Measurements from ENCODE around the gene MEGF10.
"Not testable (repeated sequence)": the region's sequence is repeated elsewhere in the genome, so short reads cannot be mapped to it uniquely, and the experiment has no call there.

Gene MEGF10

DNA sequence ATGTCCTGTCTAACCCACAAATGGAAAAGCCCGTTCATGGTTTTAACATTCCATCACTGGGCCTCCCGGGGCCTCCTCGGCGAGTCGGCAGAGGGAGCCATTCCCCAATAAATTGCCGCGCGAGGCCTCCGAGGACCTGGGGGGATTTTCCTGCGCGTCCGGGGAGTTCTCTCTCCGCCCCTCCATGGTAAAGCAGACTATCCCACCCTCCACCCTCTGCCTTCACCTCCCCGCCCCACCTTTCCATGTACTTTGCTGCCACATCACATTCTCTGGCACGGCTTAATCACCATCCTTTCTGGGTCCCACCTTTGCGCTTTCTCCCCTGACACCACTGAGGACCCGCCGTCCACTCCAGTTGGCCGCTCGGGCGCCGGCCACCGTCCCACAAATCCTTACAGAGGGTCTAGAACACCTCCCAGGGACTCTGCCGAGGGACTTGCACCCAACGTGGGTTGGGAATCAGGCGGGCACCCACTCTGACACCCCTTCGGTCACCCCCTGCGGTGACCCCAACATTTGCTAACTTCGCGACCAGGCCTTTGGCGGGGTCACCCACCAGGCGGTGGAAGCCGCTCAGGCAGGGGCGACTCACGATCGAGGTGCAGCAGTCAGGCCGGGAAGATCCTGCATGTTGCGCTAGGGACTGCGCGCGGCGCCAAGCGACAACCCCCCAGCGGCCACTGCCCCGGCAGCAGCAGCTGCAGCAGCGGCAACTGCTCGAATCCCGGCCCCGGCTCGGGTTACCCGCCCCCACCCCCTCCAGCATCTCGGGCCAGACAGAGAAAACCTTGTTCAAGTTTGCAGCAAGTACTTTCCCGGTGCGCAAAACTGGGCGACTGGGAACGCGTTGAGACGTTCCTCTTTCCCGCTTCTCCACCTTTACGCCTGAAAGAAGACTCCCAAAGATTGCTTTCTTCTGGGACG, at the start of gene MEGF10:
TSS of gene MEGF10 (plus strand) at position 778 of the 927 bp plus-strand sequence. CDS start 40,513 bp downstream, outside the sequence.
- DNase-seq, result no peak

DNA sequence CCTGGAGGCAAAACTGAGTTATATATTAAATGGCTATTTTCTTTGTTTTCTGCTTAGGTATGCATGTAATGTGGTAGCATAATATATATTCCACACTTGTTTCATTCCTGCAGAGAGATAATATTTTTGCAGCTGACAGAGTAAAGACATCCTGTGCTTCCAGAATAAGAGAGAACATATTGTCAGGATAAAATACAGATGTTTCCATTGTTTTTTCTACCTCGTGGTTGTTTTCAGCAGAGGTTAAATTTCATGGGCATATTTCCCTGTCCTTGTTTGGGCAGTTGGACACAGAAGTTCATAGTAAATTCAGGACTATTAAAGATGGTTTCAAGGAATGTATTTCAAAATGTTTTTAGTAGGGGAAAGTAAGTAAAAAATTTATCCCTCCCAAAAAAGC, 47.6 kb upstream of the MEGF10 start:
- no peak for DNase-seq

DNA sequence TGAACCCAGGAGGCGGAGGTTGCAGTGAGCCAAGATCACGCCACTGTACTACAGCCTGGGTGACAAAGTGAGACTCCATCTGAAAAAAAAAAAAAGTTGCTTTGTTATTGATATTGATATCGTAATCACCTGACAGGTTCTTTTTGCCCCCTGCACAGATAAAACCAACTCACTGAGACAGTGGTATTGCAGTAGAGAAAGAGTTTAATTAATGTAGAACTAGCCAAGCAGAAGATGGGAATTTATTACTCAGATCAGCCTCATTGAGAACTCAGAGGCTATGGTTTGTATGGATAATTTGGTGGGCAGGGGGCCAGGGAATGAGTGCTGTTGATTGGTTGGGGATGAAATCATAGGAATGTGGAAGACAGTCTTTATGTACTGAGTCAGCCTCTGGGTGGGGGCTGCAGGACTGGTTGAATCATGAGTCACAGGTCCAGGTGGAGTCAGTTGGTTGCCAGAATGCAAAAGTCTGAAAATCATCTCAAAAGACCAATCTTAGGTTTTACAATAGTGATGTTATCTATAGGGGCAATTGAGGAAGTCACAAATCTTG, 35.8 kb upstream of the MEGF10 start:
- DNase-seq, result no peak

DNA sequence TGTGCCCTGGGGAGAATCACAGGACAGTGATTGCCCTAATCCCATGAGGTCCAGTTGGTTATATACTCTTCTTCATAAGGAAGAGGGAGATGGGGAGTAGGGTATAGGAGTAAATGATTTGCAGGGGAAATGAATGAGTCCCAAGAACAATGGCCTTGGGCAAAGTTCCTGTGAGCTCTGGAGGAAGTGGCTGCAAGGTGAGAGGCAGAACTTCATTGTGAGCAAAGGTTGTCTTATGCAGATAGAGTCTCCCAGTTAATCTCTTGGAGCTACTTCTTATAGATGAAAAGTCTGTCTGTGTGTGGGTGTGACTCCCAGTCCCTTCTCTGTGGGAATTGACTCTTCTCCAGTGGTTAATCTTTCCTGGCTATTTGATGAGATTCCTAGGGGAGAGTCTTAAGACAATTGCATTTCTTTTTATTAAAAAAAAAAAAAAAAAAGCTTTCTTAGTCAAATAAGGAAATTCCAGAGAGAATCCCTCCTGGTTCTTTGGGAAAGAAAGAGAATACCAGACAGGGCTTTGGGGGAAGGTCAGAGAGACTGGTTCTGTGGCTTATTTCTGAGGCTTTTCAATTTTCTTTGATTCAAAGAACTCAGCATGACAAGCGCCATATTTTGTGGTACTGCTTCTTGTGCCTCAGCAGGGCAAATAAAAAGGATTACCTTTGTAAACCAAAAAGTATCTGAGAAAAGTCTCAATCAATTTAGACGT, 33.6 kb upstream of the MEGF10 start:
- DNase-seq, result no peak

DNA sequence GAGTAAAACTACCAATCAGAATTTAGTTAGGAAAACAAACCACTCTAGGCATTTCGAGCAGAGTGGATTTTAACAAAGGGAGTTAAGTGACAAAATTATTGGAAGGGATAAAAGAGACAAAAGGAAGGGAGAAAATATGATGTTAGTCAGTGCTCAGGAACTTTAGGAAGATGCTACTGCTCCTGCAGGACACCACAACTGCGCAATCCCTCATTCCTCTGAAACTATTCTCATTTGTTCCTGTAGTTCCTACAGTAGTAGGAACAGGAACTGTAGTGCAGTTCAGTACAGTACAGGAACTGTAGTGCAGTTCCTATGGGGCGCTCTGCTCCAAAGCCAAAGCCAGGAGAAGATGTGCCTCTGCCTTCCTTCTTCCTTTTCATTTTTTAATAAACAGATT, 29.9 kb upstream of the MEGF10 start:
- DNase-seq, result no peak

DNA sequence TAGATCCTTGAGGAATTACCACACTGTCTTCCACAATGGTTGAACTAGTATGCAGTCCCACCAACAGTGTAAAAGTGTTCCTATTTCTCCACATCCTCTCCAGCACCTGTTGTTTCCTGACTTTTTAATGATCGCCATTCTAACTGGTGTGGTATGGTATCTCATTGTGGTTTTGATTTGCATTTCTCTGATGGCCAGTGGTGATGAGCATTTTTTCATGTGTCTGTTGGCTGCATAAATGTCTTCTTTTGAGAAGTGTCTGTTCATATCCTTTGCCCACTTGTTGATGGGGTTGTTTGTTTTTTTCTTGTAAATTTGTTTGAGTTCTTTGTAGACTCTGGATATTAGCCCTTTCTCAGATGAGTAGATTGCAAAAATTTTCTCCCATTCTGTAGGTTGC, 25.1 kb upstream of the MEGF10 start:
- not testable (repeated sequence) for DNase-seq

DNA sequence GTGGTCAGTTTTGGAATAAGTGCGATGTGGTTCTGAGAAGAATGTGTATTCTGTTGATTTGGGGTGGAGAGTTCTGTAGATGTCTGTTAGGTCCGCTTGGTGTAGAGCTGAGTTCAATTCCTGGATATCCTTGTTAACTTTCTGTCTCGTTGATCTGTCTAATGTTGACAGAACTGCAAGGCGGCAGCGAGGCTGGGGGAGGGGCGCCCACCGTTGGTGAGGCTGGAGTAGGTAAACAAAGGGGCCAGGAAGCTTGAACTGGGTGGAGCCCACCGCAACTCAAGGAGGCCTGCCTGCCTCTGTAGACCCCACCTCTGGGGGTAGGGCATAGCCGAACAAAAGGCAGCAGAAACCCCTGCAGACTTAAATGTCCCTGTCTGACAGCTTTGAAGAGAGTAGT, 22.3 kb upstream of the MEGF10 start:
- DNase-seq, result not testable (repeated sequence)

DNA sequence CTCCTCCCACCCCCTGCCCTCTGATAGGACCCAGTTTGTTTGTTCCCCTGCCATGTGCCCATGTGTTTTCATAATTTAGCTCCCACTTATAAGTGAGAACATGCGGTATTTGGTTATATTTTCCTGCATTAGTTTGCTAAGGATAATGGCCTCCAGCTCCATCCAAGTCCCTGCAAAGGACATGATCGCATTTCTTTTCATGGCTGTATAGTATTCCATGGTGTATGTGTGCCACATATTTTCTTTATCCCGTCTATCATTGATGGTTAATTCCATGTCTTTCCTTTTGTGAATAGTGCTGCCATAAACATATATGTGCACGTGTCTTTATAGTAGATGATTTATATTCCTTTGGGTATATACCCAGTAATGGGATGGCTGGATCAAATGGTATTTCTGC, 19.9 kb upstream of the MEGF10 start:
- not testable (repeated sequence) for DNase-seq

DNA sequence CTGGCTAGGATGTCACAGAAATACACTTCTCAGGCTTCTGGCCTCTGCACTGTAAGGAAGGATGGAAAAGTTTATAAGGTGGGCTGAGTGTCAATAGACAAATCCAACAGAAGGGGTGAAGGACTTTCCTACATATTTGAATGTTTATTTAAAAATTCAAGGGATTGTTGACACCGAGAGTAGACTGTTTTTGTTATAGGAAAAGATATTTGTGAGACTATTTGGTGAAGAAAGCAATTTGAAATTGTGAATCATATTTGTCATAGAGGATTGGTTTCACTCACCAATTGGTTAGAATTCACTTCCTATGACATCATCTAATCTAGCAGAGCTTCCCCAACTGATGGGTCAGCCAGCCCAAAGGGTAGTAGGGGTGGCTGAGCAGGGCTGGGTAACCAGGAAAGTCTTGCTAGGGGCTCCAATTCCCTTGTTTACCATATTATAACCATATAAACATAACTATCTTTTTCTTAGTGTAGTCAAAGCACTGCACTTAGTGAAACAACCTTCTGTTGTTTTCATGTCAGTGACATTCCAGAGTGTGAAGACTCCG, 14.9 kb upstream of the MEGF10 start:
- DNase-seq, result no peak

DNA sequence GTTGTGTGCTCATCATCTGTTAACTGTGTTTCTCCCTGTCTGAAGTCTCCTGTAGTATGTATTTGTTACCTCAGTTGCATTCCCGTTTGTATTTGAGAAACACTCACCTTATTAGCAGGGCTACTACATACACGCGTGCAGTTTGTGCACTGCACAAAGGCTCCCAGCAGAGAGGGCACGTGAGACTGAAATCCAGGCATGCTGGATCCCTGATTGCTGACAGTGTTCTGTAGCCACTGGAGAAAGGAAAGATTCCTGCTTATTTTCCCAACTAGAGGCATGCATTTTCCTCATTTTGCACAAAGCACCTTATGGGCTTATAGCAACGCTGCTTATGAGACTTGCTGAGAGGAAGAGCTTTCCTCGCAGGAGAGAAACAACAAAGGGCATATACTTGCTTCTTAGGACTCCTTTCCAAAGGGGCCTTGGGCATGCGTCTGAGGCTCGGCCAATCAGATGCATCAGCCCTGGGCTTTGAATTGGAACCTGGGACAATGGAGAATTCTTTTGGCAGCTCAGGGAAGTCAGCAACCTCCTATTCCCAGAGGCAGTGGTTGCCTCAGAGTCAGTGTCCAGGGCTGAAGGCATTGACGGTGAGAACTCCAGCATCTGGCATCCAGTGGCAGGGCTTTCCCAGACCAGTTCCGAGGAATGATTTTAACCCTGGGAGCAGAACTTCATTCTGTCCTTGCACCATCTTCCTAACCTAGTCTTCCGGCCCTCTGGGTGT, 9.9 kb upstream of the MEGF10 start:
- DNase-seq, result no peak

DNA sequence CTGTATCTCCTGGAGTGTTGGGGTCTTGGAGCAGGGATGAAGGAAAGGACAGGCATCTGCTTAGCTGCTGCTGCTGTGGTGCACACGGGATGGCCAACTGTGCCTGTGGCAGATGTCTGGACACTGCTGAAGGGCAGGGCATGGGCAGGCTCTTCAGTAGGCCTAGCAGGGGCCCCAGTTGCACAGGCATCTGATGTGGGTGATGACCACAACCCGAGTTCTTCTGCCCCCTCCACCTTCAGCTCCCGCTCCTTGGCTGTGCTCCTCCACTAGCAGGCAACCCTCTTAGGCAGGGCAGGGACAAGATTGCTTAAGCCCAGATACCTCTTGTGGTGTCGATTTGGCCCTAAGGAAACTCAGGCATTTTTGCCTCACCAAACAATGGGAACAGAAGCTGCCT, 9.0 kb upstream of the MEGF10 start:
- DNase-seq, result no peak

DNA sequence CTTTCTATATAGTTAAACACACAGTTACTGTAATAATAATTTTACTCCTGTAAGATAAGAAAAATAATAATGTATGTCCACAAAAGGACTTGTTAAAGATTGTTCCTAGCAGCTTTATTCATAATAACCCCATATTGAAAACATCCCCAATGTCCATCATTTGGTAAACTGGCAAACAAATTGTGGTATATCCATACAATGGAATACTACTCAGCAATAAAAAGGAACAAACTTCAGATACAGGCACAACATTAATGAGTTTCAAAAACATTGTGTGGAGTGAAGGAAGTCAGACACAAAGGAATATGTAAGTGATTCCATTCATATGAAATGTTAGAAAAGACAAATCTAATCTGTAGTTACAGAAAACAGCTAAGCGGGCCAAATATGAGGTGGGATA, 1.9 kb upstream of the MEGF10 start:
- DNase-seq, result no peak

DNA sequence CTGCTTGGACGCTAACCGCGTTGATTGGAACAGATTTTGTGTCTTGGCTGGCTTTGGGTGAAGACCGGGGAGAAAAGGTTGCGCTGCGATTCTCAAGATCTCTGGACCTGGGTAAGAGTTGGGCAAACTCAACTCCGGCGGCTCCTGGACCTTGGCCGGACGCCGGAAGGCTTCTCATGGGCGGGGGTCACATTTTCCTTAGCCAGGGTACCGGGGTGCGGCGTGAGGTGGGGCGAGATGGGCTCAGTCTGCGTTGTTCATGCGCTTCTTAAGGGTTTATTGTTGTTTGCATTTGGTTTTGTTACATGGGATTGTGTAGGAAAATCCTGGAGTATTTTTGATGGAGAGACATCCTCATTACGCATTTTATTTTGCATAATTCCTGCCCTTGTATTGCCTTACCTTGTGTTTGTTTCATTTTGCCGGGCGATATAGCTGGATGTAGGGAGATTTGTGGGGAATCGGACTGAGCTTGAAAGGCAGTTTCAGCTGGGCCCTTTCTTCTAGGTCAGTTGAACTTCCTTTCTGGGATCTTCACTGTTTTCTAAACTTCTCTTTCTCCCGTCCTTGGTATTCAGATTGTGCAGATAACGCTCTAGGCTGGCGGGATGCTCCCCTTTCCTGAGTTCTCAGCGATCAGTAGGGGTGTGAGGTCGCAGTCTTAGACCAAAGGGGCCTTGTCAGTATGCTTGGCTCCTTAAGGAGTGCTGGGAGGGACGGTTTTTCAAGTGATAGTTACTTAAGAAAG, 524 bp downstream of the MEGF10 start:
- DNase-seq, result no peak

DNA sequence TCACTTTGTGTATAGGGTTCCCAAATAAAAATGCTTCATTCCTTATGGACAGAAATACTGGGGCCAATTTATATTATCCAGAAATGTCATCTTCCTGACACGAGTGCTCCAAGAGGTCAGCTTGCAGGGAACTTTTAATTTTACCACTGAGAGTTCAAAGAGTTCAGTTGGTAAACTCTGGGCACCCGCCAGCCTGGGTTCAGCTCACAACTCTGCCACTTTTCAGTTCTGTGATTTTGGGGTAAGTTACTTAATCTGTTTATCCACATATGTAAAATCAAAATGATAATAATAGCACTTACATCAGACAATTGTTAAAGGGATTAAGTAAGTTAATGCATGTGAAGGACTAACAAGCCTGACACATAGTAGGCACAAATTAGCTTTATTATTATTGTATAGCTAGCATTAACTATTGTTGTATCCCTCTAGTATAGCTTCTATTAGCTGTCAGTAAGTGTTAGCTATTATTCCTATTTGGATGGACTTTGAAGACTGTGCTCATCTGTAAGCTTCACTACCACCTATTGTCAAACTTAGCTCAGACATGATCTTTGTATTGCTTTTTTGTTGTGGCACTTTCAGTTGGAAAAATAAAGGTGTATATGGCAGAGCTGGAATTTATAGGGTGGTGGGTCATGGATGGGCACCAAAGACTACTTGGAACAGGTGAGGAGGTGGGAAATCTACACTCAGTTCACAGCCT, 1.6 kb downstream of the MEGF10 start:
- DNase-seq, result no peak

DNA sequence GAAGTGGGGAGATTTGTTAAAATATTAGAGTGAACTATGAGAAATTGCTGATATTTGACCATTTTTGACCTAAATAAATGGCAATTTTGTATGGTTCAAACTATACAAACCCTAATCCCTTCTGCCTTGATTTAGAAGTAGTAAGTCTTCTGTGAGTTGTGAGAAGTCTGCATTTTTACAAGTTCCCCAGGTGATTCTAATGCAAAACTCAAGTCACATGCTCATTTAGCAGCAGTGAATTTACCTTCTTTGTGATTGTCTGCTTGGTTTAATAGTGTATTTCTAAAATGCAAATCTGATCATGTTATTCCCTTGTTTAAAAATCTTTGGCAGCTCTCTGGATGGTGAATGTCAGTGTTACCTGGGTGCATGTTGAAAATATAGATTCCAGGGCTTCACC, 2.8 kb downstream of the MEGF10 start:
- no peak for DNase-seq

DNA sequence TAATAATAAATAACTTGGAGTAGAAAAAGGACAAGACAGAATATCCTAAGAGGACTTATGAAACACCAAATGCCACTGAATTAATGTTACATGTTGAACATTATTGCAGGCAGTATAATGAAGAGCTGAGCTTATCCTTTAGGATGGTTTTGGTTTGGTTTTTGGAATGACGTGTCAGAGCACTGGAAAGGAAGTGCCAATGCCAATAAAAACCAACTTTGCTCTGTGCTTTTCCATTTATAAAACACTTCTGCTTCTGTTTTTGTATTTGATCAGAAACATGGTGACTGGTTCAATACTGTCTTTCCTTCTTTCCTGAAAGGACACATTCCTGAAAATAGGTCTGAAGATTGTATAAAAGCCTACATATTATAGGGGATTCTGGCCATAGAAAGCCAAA, 4.2 kb downstream of the MEGF10 start:
- no peak for DNase-seq

DNA sequence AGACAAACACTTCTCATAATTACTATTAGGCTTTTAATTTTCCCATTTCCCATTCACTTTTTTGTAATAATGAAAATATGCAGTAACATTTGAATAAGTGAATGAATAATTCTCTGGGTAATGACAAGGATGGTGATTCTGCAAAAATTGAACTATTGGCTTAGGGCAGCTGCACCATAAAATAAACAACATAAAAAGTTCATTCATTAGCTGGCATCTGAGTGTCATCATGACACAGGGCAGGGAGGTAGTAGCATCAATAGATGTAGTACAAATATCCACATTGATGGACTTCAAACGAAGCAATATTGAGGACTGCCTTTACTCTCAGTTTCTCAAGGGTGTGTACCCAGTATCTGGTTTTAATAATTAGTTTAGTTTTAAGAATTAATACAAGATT, 4.9 kb downstream of the MEGF10 start:
- DNase-seq, result no peak

DNA sequence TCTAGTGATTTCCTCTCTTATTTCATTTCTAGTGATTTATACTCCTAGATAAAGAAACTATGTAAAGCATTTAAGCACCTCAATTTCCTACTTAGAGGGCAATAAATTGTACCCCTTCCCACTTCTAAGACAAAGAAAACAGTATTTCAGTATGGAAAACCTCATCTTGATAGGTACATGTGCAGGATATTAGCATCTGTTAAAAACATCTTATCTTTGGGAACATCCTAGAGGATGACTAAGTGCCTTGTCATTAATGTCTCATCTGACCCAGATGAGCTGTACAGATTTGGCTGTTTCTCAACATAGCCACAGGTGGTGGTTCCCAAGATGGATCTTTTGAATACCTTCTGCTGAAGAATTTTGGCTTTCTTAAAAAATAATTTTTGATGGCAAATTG, 5.7 kb downstream of the MEGF10 start:
- no peak for DNase-seq

DNA sequence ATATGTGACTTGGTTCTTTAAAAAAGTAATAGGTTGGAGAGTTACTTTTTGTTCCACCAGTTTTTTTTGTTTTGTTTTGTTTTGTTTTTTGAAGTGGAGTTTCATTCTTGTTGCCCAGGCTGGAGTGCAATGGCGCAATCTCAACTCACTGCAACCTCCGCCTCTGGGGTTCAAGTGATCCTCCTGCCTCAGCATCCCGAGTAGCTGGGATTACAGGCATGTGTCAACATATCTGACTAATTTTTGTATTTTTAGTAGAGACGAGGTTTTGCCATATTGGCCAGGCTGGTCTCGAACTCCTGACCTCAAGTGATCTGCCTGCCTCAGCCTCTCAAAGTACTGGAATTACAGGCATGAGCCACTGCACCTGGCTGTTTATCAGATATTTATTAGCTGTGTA, 6.3 kb downstream of the MEGF10 start:
- not testable (repeated sequence) for DNase-seq

DNA sequence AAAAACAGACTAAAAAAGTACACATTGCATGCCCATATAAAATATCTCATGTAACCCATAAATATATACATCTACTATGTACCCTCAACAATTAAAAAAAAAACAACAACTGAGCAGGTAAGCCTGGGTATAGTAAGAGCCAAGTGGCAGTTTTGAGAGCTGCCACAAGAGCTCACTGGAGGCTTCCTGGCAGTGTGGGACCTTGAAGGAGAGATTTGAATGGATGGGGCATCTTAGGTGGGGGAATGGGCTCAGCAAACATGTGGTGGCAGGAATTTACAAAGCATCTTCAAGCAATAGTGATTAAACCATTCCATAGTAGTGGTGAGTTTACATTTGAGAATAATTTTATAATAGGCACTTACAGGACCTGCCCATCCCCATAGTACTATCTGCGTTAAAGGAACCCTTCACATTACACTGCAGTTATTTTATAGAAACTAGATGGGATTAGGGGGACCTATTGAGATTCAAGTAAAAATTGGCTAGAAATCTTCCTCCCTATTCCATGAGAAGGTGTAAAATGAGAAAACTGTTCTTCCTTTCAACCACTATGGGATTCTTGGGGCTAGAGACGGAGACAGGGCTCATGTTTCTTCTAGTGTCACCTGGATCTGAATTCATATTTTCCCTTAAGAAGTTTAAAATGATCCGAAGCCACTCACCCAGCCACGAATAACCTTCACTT, 6.9 kb downstream of the MEGF10 start:
- no peak for DNase-seq

DNA sequence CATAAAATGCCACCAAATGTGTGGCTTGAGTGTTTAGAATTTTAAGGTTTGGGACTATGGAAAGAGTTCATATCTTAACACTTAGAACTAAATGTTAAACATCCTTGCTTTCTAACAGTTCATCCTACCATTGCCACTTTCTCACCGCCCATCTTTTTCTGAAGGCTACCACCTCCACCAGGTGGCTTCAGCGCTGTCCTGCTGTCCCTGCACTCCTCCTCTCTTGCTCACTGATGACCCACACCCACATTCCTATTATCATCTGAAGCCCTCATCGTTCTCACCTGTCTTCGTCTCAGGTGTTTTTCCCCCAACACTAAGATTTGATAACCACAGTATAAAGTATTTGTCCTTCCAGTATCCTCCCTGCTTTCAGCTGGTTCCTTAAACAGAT, 7.4 kb downstream of the MEGF10 start:
- DNase-seq, result no peak
